GM21723 (cell line): ENCODE data around the gene GUCA2B.

Source experiments
- ATAC-seq: cut with Tn5 transposase; IDR thresholded peaks from one replicate; pipeline ENCODE4 v1.9.1; 2021; ENCODE audit warnings: mild to moderate bottlenecking, moderate library complexity; ENCODE audit not compliant: unreplicated experiment

The GUCA2B gene

GRCh38 chr1:42184616-42185015, 31.4 kb downstream of the GUCA2B start:
- no peak for ATAC-seq

GRCh38 chr1:42186152-42186551, 32.9 kb downstream of the GUCA2B start:
- ATAC-seq, result no peak

GRCh38 chr1:42189931-42190853, 37.0 kb downstream of the GUCA2B start:
- ATAC-seq, result no peak

- no peak for ATAC-seq
Observed at GRCh38 chr1:42191319-42191718, 38.1 kb downstream of the GUCA2B start.

GRCh38 chr1:42192106-42192505, 38.9 kb downstream of the GUCA2B start:
- no peak for ATAC-seq

- ATAC-seq, result no peak
Observed at GRCh38 chr1:42195841-42196240, 42.6 kb downstream of the GUCA2B start.

GRCh38 chr1:42198251-42198650, 45.0 kb downstream of the GUCA2B start:
- no peak for ATAC-seq

GRCh38 chr1:42201986-42202385, 48.8 kb downstream of the GUCA2B start:
- no peak for ATAC-seq
